K562 (cell line): Measurements from ENCODE around the gene CRACR2B. TPM values are rescaled to one million over a fixed set of nuclear protein-coding genes. Genes with fewer than 3 reads are reported as not detected.
A peak's percentile ranks its signal among the peaks of the same experiment; 100 is the strongest.

ENCODE experiments used
- CREM ChIP-seq: IDR thresholded peaks from 2 replicates; pipeline ENCODE4 v1.6.1; 2014; ENCODE audit warnings: antibody characterized with exemption, low read depth
- CXXC5 ChIP-seq: fragments of 250-450 bp; sonication (Bioruptor Pico); IDR thresholded peaks from 2 replicates; pipeline ENCODE4 v1.8.0; 2022; ENCODE audit warnings: inconsistent platforms, mild to moderate bottlenecking, moderate library complexity
- DPF2 ChIP-seq: fragments of 450-650 bp; IDR thresholded peaks from 2 replicates; pipeline ENCODE4 v1.6.1; 2016
- E2F3 ChIP-seq: fragments of 250-450 bp; sonication (Bioruptor Pico); IDR thresholded peaks from 2 replicates; pipeline ENCODE4 v1.4.0; 2020; ENCODE audit warnings: mild to moderate bottlenecking
- FOXK1 ChIP-seq: sonication (generic); formaldehyde crosslinking; IDR thresholded peaks from 2 replicates; pipeline ENCODE4 v1.8.0; 2022; ENCODE audit warnings: missing genetic modification reagents, mild to moderate bottlenecking, borderline replicate concordance
- GATAD2B ChIP-seq: fragments of 450-650 bp; IDR thresholded peaks from 2 replicates; pipeline ENCODE4 v1.6.1; 2017; ENCODE audit warnings: mild to moderate bottlenecking, borderline replicate concordance
- KLF1 ChIP-seq: fragments of 450-650 bp; IDR thresholded peaks from 2 replicates; pipeline ENCODE4 v1.6.1; 2016; ENCODE audit warnings: missing genetic modification characterization, missing compliant biosample characterization
- MAZ ChIP-seq, 2 experiments: fragments of 450-650 bp in 1 of 2; sonication (generic) in 1 of 2; formaldehyde crosslinking; IDR thresholded peaks in 1 of 2; conservative IDR thresholded peaks in 1 of 2; 2 replicates each; pipeline versions ENCODE4 v1.4.0 to v1.5.0; 2020; ENCODE audit warnings: mild to moderate bottlenecking in 1 of 2, missing genetic modification reagents in 1 of 2
- PCBP2 ChIP-seq: fragments of 200-400 bp; formaldehyde crosslinking; IDR thresholded peaks from 2 replicates; pipeline ENCODE4 v1.6.1; 2018; ENCODE audit warnings: low read length, low read depth, mild to moderate bottlenecking, moderate library complexity; ENCODE audit not compliant: poor library complexity, severe bottlenecking
- SMAD2 ChIP-seq: fragments of 150-350 bp; IDR thresholded peaks from 2 replicates; pipeline ENCODE4 v1.6.1; 2014; ENCODE audit warnings: low read depth, mild to moderate bottlenecking, low read length
- ZBTB8A ChIP-seq: fragments of 450-650 bp; IDR thresholded peaks from 2 replicates; pipeline ENCODE4 v1.6.1; 2018; ENCODE audit warnings: mild to moderate bottlenecking, moderate library complexity; ENCODE audit not compliant: partially characterized antibody
- ZC3H4 ChIP-seq: sonication (generic); formaldehyde crosslinking; IDR thresholded peaks from 2 replicates; pipeline ENCODE4 v1.9.0; 2021; ENCODE audit warnings: missing genetic modification reagents, borderline replicate concordance
- ZNF239 ChIP-seq: fragments of 250-450 bp; sonication (Bioruptor Pico); IDR thresholded peaks from 2 replicates; pipeline ENCODE4 v1.4.0; 2020; ENCODE audit warnings: mild to moderate bottlenecking
- polyA plus RNA-seq, 8 experiments: library from polyadenylated mRNA; depleted of rRNA in 4 of 8; stranded (reverse) in 5 of 8; unstranded in 3 of 8; fragments of >200 nt; fragmentation: Nextera tagmentation in 2 of 8; fragmentation: Illumina TruSeq in 1 of 8; extraction: Ambion mirVana in 2 of 8; extraction: Trizol in 1 of 8; gene quantifications; 2 replicates each; pipeline versions ENCODE4 v1.2.1 to v1.2.3, GENCODE V29; 2011 to 2014; ENCODE audit warnings: inconsistent platforms in 1 of 8, missing spikeins in 1 of 8
- total RNA-seq, 7 experiments: library from RNA; depleted of rRNA in 6 of 7; stranded (reverse); fragments of >200 nt in 6 of 7; fragmentation: Illumina TruSeq in 2 of 7; extraction: Trizol in 2 of 7; gene quantifications; 2 replicates each; pipeline versions ENCODE4 v1.2.1 to v1.2.3, GENCODE V29; 2011 to 2021; ENCODE audit warnings: low replicate concordance in 1 of 7
- TF ChIP-seq, protein P1 (sequence below): sonication (generic); formaldehyde crosslinking; IDR thresholded peaks from 2 replicates; pipeline ENCODE4 v1.9.0; 2022; ENCODE audit warnings: mild to moderate bottlenecking, missing genetic modification reagents
- TF ChIP-seq, protein P2 (sequence below), 2 experiments: IDR thresholded peaks; 2 replicates each; pipeline ENCODE4 v1.6.1; 2011; ENCODE audit warnings: borderline replicate concordance in 1 of 2, control low read depth in 1 of 2, low read depth in 1 of 2, low read length in 1 of 2, mild to moderate bottlenecking in 1 of 2, mixed read lengths in 1 of 2, moderate library complexity in 1 of 2; ENCODE audit not compliant: insufficient read depth in 1 of 2, insufficient read length in 1 of 2, poor library complexity in 1 of 2, severe bottlenecking in 1 of 2; ENCODE audit errors: extremely low read depth in 1 of 2
- TF ChIP-seq, protein P3 (sequence below), 2 experiments: fragments of 450-650 bp in 1 of 2; sonication (generic) in 1 of 2; formaldehyde crosslinking; conservative IDR thresholded peaks; 2 replicates each; pipeline versions ENCODE4 v1.4.0 to v1.8.1; 2020 to 2022; ENCODE audit warnings: mild to moderate bottlenecking in 1 of 2, missing genetic modification reagents in 1 of 2
- TF ChIP-seq, protein P4 (sequence below): fragments of 450-650 bp; formaldehyde crosslinking; IDR thresholded peaks from 2 replicates; pipeline ENCODE4 v1.4.0; 2020; ENCODE audit warnings: mild to moderate bottlenecking
- TF ChIP-seq, protein P5 (sequence below): fragments of 250-450 bp; sonication (Bioruptor Pico); IDR thresholded peaks from 2 replicates; pipeline ENCODE4 v1.8.0; 2022; ENCODE audit warnings: moderate library complexity, mild to moderate bottlenecking, inconsistent platforms

Gene CRACR2B
- total and polyA plus RNA-seq, 9 of the 15 experiments (the other 6 are each of a cell fraction or from before 2014, with no cell fraction given): 0.10 to 51.0 (median 6.0) TPM

DNA sequence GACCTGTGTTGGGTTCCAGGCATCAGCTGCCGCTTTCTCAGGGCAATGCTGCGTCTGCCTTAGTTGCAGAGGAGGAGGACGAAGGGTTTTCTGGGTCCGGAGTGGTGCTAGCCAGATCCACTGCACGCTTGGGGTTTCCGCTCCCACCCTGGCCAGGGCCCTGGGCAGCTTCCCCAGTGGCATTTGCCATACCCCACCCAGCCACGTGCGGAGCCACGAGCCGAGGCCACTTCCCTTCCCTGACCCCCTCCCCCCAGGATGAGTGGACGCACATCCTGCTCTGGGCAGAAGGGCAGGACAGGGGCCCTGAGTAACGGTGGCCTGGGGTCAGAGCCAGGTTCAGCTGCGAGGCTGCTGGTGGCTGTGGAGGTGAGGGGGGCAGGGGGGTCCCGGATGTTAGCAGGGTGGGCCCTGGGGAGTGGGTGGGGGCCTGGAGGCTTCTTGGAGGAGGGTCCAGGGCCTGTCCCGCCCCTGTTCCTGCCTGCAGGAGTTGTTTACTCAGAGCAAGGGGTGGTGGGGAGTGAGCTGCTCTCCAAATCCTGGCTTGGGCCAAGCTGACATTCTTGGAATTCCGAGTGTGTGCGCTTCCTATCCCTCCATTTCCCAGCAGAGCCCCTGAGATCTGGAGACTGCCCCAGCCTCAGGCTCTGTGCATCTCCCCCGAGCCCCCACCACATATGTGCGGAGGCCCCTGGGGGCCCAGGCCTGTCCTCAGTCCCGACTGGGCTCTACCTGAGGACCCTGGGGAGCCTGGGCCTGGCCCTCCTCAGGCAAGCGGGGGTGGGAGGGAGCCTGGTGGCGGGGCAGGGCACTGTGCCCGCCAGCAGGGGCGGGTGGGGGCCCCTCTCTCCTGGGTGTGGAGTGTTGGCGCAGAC lies 16.3 kb downstream of the CRACR2B start (continued):
- TF ChIP-seq CXXC5 (CRISPR knock-in tag): peak; percentile 34; the same call in 1 of the 2 replicates
- peak; percentile 29; the same call in 1 of the 2 replicates for TF ChIP-seq CREM
- TF ChIP-seq GATAD2B: no peak
- TF ChIP-seq, protein P1, sequence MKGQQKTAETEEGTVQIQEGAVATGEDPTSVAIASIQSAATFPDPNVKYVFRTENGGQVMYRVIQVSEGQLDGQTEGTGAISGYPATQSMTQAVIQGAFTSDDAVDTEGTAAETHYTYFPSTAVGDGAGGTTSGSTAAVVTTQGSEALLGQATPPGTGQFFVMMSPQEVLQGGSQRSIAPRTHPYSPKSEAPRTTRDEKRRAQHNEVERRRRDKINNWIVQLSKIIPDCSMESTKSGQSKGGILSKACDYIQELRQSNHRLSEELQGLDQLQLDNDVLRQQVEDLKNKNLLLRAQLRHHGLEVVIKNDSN (CRISPR knock-in tag): peak; percentile 51
- TF ChIP-seq ZNF239 (CRISPR knock-in tag): no peak
- TF ChIP-seq, protein P2, sequence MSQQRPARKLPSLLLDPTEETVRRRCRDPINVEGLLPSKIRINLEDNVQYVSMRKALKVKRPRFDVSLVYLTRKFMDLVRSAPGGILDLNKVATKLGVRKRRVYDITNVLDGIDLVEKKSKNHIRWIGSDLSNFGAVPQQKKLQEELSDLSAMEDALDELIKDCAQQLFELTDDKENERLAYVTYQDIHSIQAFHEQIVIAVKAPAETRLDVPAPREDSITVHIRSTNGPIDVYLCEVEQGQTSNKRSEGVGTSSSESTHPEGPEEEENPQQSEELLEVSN (IDR thresholded peaks at IDR 0.05; ENCODE audit: borderline replicate concordance in 1 of 2, extremely low read depth in 1 of 2, insufficient read depth in 1 of 2, insufficient read length in 1 of 2, low read depth in 1 of 2, low read length in 1 of 2, poor library complexity in 1 of 2, severe bottlenecking in 1 of 2): peak; percentile 25 to 59
- TF ChIP-seq, protein P3, sequence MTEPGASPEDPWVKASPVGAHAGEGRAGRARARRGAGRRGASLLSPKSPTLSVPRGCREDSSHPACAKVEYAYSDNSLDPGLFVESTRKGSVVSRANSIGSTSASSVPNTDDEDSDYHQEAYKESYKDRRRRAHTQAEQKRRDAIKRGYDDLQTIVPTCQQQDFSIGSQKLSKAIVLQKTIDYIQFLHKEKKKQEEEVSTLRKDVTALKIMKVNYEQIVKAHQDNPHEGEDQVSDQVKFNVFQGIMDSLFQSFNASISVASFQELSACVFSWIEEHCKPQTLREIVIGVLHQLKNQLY (CRISPR knock-in tag; conservative IDR thresholded peaks at IDR 0.05): no peak
- no peak for TF ChIP-seq SMAD2
- no peak for TF ChIP-seq FOXK1 (CRISPR knock-in tag)
- no peak for TF ChIP-seq ZBTB8A
- no peak for TF ChIP-seq KLF1 (tag)
- TF ChIP-seq ZC3H4: no peak
- no peak for TF ChIP-seq DPF2
- no peak for TF ChIP-seq PCBP2
- TF ChIP-seq E2F3 (CRISPR knock-in tag): no peak
- TF ChIP-seq MAZ (CRISPR knock-in tag; conservative IDR thresholded peaks at IDR 0.05 in 1 of 2, IDR thresholded peaks at IDR 0.05 in 1 of 2): peak; percentile 30 to 63; a peak in 3 of 4 replicates
- TF ChIP-seq, protein P4, sequence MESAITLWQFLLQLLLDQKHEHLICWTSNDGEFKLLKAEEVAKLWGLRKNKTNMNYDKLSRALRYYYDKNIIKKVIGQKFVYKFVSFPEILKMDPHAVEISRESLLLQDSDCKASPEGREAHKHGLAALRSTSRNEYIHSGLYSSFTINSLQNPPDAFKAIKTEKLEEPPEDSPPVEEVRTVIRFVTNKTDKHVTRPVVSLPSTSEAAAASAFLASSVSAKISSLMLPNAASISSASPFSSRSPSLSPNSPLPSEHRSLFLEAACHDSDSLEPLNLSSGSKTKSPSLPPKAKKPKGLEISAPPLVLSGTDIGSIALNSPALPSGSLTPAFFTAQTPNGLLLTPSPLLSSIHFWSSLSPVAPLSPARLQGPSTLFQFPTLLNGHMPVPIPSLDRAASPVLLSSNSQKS (CRISPR knock-in tag): no peak
- TF ChIP-seq, protein P5, sequence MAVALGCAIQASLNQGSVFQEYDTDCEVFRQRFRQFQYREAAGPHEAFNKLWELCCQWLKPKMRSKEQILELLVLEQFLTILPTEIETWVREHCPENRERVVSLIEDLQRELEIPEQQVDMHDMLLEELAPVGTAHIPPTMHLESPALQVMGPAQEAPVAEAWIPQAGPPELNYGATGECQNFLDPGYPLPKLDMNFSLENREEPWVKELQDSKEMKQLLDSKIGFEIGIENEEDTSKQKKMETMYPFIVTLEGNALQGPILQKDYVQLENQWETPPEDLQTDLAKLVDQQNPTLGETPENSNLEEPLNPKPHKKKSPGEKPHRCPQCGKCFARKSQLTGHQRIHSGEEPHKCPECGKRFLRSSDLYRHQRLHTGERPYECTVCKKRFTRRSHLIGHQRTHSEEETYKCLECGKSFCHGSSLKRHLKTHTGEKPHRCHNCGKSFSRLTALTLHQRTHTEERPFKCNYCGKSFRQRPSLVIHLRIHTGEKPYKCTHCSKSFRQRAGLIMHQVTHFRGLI (CRISPR knock-in tag): no peak
